DND-41 (cell line): ENCODE measurements around the gene DENND6B.

Source experiments
- ATAC-seq: fragments of 200-7000 bp; cut with Tn5 transposase; 3 replicates; pipeline ENCODE4 v1.9.1; 2021; ENCODE audit warnings: low read depth; ENCODE audit not compliant: insufficient read depth
- DNase-seq: peaks from one replicate; pipeline ENCODE4 v3.0.0-alpha.2; 2020
- H2AFZ ChIP-seq: 2 replicates; pipeline ENCODE4 v1.6.0; 2012; ENCODE audit warnings: low read depth, low read length
- H3K27ac ChIP-seq: 2 replicates; pipeline ENCODE4 v1.5.1; 2012; ENCODE audit warnings: low read length, inconsistent platforms
- H3K27me3 ChIP-seq: fragments of 200-600 bp; sonication (generic); 2 replicates; pipeline ENCODE4 v1.6.0; 2012; ENCODE audit warnings: low read length, mild to moderate bottlenecking, inconsistent platforms; ENCODE audit not compliant: insufficient read depth, poor library complexity
- H3K36me3 ChIP-seq: 2 replicates; pipeline ENCODE4 v1.5.1; 2012; ENCODE audit warnings: low read length, inconsistent platforms; ENCODE audit not compliant: insufficient read depth
- H3K4me1 ChIP-seq: 2 replicates; pipeline ENCODE4 v1.5.1; 2012; ENCODE audit warnings: mild to moderate bottlenecking, low read length; ENCODE audit not compliant: insufficient read depth
- H3K4me2 ChIP-seq: 2 replicates; pipeline ENCODE4 v1.6.0; 2012; ENCODE audit warnings: mild to moderate bottlenecking, moderate library complexity, low read length, inconsistent platforms; ENCODE audit not compliant: insufficient read depth
- H3K4me3 ChIP-seq, 2 experiments: fragments of 200-600 bp in 1 of 2; shearing (Covaris generic) in 1 of 2; 2 replicates each; pipeline ENCODE4 v1.5.1; 2012 to 2016; ENCODE audit warnings: inconsistent platforms in 2 of 2, low read length in 2 of 2, mild to moderate bottlenecking in 2 of 2, low read depth in 1 of 2, moderate library complexity in 1 of 2
- H3K79me2 ChIP-seq: 2 replicates; pipeline ENCODE4 v1.6.0; 2012; ENCODE audit warnings: low read length, inconsistent platforms; ENCODE audit not compliant: insufficient read depth
- H3K9ac ChIP-seq: 2 replicates; pipeline ENCODE4 v1.6.0; 2012; ENCODE audit warnings: low read depth, mild to moderate bottlenecking, inconsistent platforms, low read length, moderate library complexity
- H3K9me3 ChIP-seq: 2 replicates; pipeline ENCODE4 v1.5.1; 2012; ENCODE audit warnings: low read length, moderate library complexity, mild to moderate bottlenecking, inconsistent platforms; ENCODE audit not compliant: insufficient read depth, severe bottlenecking
- H4K20me1 ChIP-seq: 2 replicates; pipeline ENCODE4 v1.6.0; 2012; ENCODE audit warnings: low read length; ENCODE audit not compliant: insufficient read depth
- CTCF ChIP-seq: IDR thresholded peaks from 2 replicates; pipeline ENCODE4 v1.5.1; 2012; ENCODE audit warnings: borderline replicate concordance, low read length, moderate library complexity, mild to moderate bottlenecking; ENCODE audit not compliant: poor library complexity, severe bottlenecking; ENCODE audit errors: extremely low read depth
- EZH2 ChIP-seq: IDR thresholded peaks from 3 replicates; pipeline ENCODE4 v1.6.1; 2012; ENCODE audit warnings: borderline replicate concordance, low read depth, mild to moderate bottlenecking, moderate library complexity, low read length, inconsistent platforms; ENCODE audit not compliant: severe bottlenecking

The DENND6B gene

GRCh38 chr22:50269970-50270665 is 56.7 kb downstream of the DENND6B start, which contains the start of gene MAPK11:
Gene MAPK11, minus strand, starts transcription at chr22:50270380. Its CDS starts 88 bp downstream, at chr22:50270292.
- peak within 1 kb of the TSS; percentile 64 for H2AFZ ChIP-seq
- DNase-seq: peak; percentile 79

GRCh38 chr22:50269573-50269969 is 57.2 kb downstream of the DENND6B start:
- H3K4me3 ChIP-seq: peak overlapping the region; percentile 26 to 62; a peak in 3 of 4 replicates
- H3K9ac ChIP-seq: peak overlapping the region; percentile 59
- no peak for TF ChIP-seq CTCF
- no peak for TF ChIP-seq EZH2
- no peaks in the 10 kb centered on the region for H3K36me3 ChIP-seq
- H3K4me2 ChIP-seq: peak overlapping the region; percentile 71
- no peaks in the 10 kb centered on the region for H3K79me2 ChIP-seq
- ATAC-seq (no peak), DNase-seq (no peak)
- no peaks in the 10 kb centered on the region for H3K9me3 ChIP-seq
- peaks cover 15% of the 10 kb centered on the region for H3K27me3 ChIP-seq
- peaks cover 28% of the 10 kb centered on the region for H3K4me1 ChIP-seq
- H4K20me1 ChIP-seq: peaks cover 12% of the 10 kb centered on the region
- H3K27ac ChIP-seq: peak overlapping the region; percentile 7; the same call in 1 of the 2 replicates
- peak overlapping the region; percentile 64; the same call in 1 of the 2 replicates for H2AFZ ChIP-seq

More at GRCh38 chr22:50269970-50270665, 56.7 kb downstream of the DENND6B start, which contains the start of gene MAPK11:
- peak within 1 kb of the TSS; percentile 59 for H3K9ac ChIP-seq
- peak within 1 kb of the TSS; percentile 28 to 62; a peak in 3 of 4 replicates for H3K4me3 ChIP-seq
- peaks cover 28% of the 10 kb centered on the region for H3K4me1 ChIP-seq
- no peaks in the 10 kb centered on the region for H3K79me2 ChIP-seq
- peak within 1 kb of the TSS; percentile 71 for H3K4me2 ChIP-seq
- H3K27me3 ChIP-seq: peaks cover 15% of the 10 kb centered on the region
- ATAC-seq: peak; percentile 61
- peaks cover 10% of the 10 kb centered on the region for H4K20me1 ChIP-seq
- TF ChIP-seq EZH2 (no peak), CTCF (no peak)
- no peaks in the 10 kb centered on the region for H3K9me3 ChIP-seq
- H3K27ac ChIP-seq: peak within 1 kb of the TSS; percentile 7; the same call in 1 of the 2 replicates
- no peaks in the 10 kb centered on the region for H3K36me3 ChIP-seq

GRCh38 chr22:50268655-50269113 is 58.1 kb downstream of the DENND6B start:
- H3K4me3 ChIP-seq: no peak overlapping the region
- no peak for ATAC-seq
- peak overlapping the region; percentile 71; the same call in 1 of the 2 replicates for H3K4me2 ChIP-seq
- H3K9ac ChIP-seq: no peak overlapping the region
- peaks cover 15% of the 10 kb centered on the region for H3K27me3 ChIP-seq
- no peaks in the 10 kb centered on the region for H3K79me2 ChIP-seq
- DNase-seq: no peak
- peaks cover 28% of the 10 kb centered on the region for H3K4me1 ChIP-seq
- no peak overlapping the region for H2AFZ ChIP-seq
- H3K36me3 ChIP-seq: no peaks in the 10 kb centered on the region
- H3K27ac ChIP-seq: no peak overlapping the region
- peaks cover 14% of the 10 kb centered on the region for H4K20me1 ChIP-seq
- no peaks in the 10 kb centered on the region for H3K9me3 ChIP-seq
- no peak for TF ChIP-seq CTCF
- no peak for TF ChIP-seq EZH2
